ENCODE data around the gene PDCD6IP.
"Not testable (repeated sequence)": the region's sequence is repeated elsewhere in the genome, so short reads cannot be mapped to it uniquely, and the experiment has no call there.

Gene PDCD6IP

DNA sequence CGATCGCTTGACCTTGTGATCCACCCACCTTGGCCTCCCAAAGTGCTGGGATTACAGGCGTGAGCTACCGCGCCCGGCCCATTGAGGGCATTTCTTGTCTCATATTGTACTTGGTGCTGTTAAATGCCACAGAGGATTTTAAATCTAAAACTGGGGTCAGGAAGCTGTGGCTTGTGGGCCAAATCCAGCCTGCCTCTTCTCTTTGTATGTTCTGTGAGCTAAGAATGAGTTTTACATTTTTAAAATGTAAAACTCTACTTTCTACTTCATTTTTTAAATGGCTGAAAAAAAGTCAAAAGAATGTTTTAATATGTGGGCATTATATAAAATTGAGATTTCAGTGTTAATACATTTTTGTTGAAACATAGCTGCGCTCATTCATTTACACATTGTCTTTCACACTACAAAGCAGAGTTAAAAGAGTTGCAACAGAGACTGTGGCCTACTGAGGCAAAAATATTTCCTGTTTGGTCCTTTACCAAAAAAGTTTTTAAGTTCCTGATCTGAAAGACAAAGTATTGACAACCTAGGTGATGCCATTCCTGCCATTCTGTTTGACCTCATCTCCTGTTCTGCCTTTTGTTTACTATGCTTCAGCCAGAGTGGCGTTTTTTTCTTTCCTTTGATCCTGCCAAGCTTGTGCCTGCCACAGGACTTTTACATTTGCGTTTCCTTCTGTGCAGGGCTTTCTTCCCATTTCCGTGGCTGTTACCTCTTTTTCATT lies 50.4 kb downstream of the PDCD6IP start:
- no peak for DNase-seq (ENCODE audit: low read depth, low spot score)

DNA sequence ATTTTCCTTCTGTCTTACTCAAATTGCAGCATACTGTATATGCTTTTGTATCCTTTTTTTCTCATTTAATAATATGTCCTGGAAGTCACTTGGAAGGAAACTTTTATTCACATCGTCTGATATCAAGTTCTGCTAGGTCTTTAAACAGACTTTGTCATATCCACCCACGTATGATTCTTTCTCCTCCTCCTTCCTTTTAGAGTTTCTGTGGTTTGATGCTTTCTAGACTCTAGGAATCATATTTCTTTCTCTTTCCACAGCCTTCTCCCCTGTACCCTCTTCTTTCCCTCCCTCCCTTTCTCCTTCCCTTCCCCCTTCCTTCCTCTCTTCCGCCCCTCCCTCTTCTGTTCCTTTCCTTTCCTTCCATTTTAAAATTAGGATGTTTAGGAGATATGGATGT lies 52.2 kb downstream of the PDCD6IP start:
- DNase-seq (ENCODE audit: low read depth, low spot score) = not testable (repeated sequence)

- DNase-seq (ENCODE audit: low read depth, low spot score) = not testable (repeated sequence)
These were observed 57.0 kb downstream of the PDCD6IP start for GRCh38 chr3:33855407-33855806.

DNA sequence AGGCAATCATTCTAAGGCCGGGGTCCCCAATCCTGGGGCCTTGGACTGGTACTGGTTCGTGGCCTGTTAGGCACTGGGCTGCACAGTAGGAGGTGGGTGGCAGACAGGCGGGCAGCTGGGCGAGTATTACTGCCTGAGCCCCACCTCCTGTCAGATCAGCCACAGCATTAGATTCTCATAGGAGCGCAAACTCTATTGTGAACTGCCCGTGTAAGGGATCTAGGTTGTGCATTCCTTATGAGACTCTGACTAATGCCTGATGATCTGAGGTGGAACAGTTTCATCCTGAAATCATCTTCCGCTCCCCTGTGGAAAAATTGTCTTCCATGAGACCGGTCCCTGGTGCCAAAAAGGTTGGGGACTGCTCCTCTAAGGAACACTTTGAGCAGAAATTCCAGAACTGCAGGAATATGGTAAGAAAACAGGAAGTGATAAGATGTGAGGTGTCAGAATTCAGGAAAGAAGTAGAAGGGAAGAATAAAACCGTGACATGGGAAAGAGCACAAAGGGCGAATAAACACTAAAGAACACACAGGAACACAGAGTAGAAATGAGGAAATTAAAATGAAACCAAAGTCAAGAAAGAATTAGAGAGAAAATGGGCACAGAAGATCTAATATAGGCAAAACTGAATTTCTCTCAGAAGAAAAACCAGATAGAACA lies 57.6 kb downstream of the PDCD6IP start:
- no peak for DNase-seq (ENCODE audit: low read depth, low spot score)

DNA sequence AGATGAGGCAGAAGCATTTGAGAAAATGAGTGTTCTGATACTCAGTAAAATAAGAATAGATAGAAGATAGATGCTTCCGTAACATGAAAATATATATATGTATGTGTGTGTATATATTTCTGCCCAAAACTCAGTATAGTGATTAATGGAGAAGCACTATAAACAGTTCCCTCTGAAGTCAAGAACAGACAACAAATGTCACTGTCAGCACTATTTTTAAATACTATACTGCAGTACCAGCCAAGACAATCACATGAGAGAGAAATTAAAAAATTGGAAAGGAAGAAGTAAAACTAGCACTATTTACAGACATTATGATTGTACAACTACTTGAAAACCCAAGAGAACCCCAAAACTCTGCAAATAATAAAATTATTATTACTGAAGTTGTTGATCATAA lies 59.3 kb downstream of the PDCD6IP start:
- DNase-seq (ENCODE audit: low read depth, low spot score) = not testable (repeated sequence)

- no peak for DNase-seq (ENCODE audit: low read depth, low spot score)
These were observed 59.7 kb downstream of the PDCD6IP start for GRCh38 chr3:33858131-33858530.

DNA sequence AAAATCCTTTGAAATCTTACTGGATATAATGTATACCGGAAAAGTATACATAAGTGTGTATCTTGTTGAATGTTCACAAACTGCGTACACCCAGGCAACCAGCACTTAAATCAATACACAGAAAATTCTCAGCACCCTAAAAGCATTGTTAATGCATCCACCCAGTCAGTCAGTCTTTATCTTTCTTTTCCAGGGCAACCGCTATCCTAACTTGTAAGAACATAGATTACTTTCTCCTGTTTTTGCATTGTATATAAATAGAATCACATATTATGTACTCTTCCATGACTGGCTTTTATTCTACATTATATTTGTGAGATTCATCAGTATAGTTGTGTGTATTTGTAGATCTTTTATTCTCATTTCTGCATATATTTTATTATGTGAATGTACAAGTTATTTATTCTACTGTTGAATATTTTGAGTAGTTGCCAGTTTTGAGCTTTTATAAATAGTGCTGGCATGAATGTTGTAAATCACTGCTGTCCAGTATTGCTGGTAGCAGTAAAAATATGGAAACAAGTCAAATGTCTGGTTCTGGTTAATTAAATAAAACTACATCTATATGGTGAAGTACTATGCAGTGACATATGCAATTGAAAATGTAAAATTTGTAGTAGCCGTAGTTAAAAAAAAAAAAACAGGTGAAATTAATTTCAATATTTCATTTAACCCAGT lies 62.1 kb downstream of the PDCD6IP start:
- DNase-seq (ENCODE audit: low read depth, low spot score) = no peak

- no peak for DNase-seq (ENCODE audit: low read depth, low spot score)
These were observed 66.7 kb downstream of the PDCD6IP start for GRCh38 chr3:33865133-33865532.

GRCh38 chr3:33868309-33868708 lies 69.9 kb downstream of the PDCD6IP start:
- no peak for DNase-seq (ENCODE audit: low read depth, low spot score)

DNA sequence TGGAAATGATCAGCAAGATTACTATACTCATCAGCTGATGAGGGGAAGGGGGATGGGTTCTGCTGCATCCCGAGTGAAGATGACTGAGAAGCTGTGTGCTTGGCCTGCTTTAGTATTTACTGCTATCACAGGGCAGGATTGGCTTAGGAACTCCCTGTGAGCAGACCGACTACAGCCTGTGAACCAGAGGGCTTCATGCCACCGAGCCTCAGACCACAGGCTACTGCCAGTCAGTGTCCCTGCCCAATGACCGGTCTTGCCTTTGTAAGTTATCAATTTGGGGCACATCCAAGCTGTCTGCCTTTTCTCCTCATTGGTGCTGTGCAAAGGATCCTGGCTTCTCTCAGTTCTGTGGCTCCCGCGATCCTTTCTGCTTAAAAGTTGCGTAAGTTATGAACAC lies 71.5 kb downstream of the PDCD6IP start:
- no peak for DNase-seq (ENCODE audit: low read depth, low spot score)

DNA sequence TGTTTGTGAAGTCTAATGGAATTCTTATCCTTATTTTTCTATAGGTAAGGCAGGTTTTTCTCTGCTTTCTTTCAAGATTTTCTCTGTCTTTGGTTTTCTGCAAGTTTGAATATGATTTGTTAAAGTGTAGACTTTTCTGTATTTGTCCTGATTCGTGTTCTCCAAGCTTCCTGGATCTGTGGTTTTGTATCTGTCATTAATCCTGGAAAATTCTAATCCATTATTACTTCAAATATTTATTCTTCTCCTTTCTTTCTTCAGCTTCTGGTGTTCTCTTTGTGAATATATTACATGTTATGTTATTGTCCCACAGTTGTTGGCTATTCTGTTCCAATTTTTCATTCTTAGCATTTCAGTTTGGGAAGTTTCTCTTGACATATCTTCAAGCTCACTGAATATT lies 76.4 kb downstream of the PDCD6IP start:
- no peak for DNase-seq (ENCODE audit: low read depth, low spot score)

- DNase-seq (ENCODE audit: low read depth, low spot score) = no peak
These were observed 77.2 kb downstream of the PDCD6IP start for GRCh38 chr3:33875680-33876079.

GRCh38 chr3:33877187-33877586 lies 78.8 kb downstream of the PDCD6IP start:
- DNase-seq (ENCODE audit: low read depth, low spot score) = no peak

DNA sequence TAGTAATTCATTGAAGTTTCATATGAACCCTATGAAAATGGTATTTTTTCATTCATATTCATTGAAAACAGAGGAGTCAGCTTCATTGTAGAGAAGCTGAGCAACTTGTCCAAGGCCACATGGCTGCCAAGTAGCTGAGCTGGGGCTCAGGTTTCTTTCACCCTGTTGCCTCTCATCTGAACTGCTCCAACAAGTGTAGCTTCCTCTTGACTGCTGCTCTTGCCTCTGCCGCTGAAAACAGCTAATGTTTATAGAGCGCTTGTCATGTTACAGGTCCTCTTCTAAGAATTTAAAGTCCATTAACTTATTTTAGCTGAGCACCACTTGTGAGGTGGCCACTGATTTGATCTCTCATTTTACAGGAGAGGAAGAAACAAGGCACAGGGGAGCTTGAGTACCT lies 81.1 kb downstream of the PDCD6IP start:
- DNase-seq (ENCODE audit: low read depth, low spot score) = no peak

DNA sequence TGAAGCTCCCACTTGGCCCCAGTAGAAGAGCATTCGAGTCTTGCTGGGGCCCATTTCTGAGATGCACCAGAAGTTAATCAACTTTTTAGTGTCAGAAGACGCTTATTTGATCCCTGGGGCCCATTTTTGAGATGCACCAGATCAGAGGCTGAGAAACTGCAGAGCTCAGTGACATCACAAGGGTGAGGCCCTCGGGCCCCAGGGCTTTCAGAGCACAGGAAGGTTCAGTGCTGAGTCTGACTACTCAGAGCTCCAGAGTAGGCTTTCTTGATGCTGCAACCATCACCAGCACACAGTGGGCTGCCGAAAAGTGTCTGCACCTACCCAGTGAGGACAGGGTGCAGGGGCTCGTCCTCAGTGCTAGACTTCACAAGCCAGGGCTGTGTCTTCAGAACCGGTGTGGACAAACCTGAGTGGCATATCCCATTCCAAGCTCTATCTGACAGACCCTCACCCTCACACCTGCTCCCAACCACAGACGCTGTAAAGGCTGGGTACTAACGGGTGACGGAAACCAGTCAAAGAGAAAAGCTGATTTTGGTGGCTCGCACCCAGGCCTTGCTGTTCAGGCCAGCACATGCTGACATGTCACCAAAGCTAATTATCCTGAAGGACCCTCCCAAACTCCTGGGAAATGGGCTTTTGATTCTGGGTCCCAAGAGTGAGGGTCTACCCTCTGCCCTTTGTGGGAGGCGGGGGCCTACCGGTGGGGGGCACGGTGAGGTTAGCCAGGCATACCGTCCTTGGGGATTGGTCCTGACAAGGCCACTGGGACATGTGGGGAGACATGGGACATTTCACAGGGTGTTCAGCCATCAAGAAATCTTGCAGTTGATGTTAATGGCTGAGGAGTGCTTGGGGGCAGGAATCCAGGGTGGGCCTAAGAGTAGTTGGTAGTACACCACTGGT lies 83.0 kb downstream of the PDCD6IP start:
- no peak for DNase-seq (ENCODE audit: low read depth, low spot score)

- DNase-seq (ENCODE audit: low read depth, low spot score) = no peak
These were observed 83.9 kb downstream of the PDCD6IP start for GRCh38 chr3:33882296-33882695.

DNA sequence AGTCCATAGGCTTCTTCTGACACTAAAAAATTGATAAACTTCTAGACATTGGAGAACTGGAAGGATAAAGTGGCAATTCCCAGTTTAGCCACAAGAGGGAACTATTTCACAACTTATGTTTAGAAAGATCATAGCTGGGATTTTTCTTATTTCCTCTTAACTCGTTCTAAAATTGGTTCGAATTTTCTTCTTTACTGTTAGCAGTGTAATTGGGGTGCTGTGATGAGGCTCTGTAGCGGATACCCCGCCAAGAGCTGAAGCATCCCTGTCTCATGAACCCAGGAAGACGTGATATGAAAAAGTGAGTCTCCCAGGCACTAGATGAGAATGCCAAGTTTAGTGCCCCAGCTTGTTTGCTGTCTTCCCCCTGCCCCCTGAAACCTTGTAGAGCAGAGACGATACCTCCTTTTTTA lies 85.1 kb downstream of the PDCD6IP start:
- peak; percentile 16 for DNase-seq (ENCODE audit: low read depth, low spot score)

- no peak for DNase-seq (ENCODE audit: low read depth, low spot score)
These were observed 85.6 kb downstream of the PDCD6IP start for GRCh38 chr3:33883951-33884561.

- no peak for DNase-seq (ENCODE audit: low read depth, low spot score)
These were observed 86.3 kb downstream of the PDCD6IP start for GRCh38 chr3:33884701-33885100.

DNA sequence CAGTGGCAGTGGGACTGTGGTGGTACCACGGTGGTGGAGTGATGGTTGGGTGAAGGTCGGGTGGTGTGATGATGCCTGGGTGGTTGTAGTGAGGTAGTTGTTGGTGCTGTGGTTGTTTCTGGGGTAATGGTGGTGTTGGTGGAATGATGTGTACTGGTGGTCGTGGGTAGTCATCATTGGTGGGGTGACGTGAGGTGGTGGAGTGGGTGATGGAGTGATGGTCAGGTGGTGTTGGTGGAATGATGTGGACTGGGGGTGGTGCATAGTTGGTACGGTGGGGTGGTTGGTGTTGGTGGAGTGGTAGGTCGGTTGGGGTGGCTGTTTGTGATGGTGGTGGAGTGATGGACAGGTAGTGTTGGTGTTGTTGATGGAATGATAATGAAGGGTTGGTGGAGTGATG lies 87.1 kb downstream of the PDCD6IP start:
- no peak for DNase-seq (ENCODE audit: low read depth, low spot score)

GRCh38 chr3:33886015-33886414 lies 87.6 kb downstream of the PDCD6IP start:
- DNase-seq (ENCODE audit: low read depth, low spot score) = no peak
